NCI-H146 (cell line): ENCODE data around the gene DUS1L.

ENCODE experiments used
- DNase-seq: peaks from one replicate; lab custom pipeline; 2025; lab: John Stamatoyannopoulos, UW

Gene DUS1L

DNA sequence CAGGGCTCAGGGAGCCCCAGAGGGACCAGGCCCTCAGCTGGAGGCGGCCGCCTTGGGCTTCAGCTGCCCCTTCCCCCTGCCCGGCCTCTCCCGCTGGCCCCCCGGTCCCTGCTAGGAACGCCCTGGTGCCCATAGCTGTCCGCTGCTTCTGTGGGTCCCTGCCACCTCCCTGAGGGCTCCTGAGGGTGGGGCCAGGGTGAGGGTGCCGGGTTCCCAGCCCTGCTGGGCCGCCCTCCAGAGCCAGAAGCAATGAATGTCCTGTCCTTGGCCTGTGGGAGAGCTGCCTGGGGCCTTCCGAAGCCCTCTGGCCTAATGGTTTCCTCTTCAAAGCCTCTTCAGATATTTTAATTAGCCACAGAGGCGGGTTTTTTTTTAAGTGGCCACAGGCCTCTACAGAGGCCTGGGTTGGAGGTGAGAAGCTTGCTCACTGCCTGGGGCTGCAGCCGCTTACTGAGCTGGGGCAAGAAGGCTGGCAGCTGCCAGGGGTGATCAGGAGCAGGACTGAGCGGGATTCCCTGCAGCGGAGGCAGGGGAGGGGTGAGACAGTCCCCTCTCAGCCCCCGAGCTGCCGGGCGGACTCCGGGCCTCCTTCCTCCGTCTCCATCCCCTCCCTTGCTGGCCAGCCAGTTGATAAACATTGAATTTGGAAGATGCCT, 52.8 kb downstream of the DUS1L start:
- no peak for DNase-seq

DNA sequence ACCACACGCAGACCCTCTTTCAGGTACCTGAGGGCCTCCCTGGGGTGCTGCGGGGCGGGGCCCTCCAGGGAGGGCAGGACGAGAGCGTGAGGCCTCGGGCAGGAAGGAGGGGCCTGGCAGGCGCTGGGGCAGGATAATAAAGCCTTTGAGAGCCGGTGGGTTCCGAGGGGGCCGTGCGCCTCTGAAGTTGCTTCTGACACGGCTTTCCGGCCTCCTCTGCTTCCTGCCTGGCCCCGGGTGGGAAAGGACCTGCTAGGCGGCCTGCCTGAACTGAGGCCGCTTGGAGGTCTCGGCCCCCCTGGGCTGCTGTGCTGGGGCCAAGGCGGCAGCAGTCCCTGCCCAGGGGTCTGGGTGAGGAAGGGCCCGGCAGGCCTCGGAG, 53.4 kb downstream of the DUS1L start:
- no peak for DNase-seq

DNA sequence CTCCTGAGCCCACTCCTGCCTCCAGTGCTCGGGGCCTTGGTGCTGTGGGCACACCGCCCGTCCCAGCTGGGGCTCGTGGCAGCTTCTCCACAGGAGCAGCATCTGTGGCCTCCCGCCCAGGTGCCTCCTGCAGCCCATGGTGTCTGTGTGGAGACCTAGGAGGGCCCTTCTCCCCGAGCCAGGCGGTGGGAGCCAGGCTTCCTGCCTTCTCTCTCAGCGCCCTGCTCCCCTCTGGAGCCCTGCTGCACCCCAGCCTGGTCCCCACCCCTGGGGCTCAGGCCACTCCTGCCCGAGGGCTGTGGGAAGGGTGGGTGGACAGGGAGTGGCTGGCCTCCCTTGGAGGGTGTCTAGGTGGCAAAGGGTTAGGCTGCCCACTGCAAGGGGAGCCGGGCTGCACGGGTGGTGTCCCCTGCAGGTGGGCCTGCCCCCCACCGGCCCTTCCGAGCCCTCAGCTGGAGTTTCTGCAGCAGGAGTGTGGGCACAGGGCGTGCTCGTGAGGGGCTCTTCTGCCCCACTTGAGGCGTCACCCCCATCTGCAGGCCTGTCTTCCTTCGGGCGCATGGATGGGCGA, 53.9 kb downstream of the DUS1L start:
- DNase-seq = no peak

DNA sequence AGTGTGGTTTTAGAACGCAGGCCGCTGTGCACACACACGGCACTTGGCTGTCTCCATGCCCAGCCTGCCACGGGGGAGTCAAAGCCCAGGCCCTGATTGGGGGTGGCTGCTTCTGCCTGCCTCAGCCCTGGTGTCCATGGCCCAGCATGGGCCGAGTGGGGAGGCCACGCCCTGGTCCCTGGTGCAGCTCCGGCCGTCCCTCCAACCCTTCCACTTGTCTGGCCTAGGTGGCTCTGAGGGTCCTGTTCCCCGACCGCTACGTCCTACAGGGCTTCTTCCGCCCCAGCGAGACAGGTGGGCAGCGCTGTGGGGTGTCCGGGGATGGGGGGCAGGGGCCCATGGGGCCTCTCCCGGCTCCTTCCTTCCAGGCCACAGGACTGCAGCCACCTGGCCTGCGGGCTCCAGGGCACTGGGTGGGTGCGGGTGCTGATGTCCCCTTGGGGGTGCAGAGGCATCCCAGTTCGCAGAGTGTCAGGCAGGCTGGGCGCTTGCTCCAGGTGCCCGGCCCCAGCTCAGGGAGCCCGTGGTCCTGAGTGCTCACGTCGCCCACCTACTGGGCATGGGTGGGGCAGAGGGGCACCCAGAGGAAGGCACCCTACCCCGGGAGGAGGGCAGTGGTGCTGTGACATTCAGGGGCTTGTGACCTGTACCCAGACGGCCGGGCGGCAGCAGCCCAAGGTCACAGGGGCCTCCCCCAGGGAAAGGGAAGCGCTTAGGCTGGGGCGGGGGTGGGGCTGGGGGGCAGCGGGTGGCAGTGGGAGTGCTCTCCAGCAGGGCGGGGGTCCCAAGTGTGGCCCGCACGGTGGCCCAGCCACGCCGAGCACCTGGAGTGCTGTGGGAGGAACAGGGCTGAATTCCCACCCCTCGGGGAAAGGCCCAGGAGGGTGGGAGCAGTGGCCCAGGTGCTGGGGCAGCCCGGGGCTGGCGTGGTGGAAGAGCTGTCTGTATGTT, 54.8 kb downstream of the DUS1L start:
- DNase-seq = no peak

DNA sequence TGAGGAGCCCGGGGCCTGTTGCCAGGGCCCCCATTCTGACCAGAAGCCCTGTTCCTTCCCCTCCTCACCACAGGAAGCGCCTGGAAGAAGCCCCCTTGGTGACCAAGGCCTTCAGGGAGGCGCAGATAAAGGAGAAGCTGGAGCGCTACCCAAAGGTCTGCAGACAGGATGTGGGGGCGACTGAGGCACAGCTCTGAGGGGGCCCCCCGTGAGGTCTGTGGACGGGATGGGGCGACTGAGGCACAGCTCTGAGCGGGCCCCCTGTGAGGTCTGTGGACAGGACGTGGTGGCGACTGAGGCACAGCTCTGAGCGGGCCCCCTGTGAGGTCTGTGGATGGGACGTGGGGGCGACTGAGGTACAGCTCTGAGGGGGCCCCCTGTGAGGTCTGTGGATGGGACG, 56.2 kb downstream of the DUS1L start:
- DNase-seq = no peak

DNA sequence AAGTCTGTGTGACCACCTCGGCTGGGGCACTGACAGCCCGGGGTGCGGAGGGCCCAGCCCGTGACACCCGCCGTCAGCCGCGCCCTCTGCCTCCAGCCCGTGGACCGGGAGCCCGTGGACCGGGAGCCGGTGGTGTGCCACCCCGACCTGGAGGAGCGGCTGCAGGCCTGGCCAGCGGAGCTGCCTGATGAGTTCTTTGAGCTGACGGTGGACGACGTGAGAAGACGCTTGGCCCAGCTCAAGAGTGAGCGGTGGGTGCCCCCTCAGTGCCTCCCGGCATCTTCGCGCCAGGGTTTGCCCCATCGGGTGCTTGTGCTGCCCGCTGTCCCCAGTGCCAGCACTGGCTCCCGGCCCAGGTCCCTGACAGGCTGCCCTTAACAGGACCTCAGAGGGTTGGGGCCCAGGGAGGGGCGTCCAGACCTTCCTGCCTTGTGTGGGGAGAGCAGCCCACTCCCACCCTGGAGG, 56.6 kb downstream of the DUS1L start:
- DNase-seq = no peak

DNA sequence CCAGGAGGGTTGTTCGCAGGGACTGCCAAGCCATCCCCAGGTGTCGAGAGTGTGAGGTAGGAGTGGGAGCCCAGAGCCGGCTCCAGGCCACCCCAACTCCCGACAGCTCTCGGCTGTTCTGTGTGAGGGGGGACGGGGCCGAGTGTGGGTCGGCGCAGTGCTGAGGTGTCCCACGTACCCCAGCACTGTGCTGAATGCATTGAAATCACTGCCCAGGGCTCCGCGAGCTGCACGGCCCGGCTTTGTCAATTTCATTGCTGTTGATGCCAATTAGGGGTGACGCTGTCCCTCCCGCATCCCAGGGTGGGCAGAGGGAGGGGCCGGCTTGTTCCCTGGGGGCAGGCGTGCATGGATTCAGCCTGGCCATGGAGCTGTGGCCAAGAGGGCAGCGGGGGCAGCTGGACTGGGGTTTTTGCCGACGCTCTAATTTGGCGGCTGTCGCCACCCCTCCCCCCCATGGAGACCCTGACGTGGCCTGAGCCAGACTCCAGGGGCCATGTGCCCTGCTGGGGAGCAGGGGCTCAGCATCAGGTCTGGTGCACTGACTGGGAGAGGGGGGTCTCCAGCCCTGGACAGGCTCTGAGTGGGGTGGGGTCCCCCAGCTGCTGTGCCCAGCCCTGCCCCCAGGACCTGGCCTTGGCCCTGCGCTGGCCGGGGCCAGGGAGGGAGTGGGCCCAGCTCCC, 57.2 kb downstream of the DUS1L start:
- no peak for DNase-seq
